SK-N-SH (cell line): ENCODE results near the gene RAB1B. TPM values are rescaled to one million over a fixed set of nuclear protein-coding genes. Genes with fewer than 3 reads are reported as not detected.

Experiments used
- CTCF ChIA-PET: fragments of 300-600, 350-600 bp; formaldehyde crosslinking; extraction: SDS; loops from one replicate; lab custom pipeline; 2021; lab: Yijun Ruan, JAX
- POLR2A ChIA-PET: fragments of 350-600 bp; sonication (Branson Sonifier 250); formaldehyde crosslinking; extraction: SDS; loops from one replicate; lab custom pipeline; 2020; ENCODE audit warnings: antibody characterized with exemption, inconsistent platforms; lab: Yijun Ruan, JAX
- DNase-seq: peaks from one replicate; pipeline ENCODE4 v3.0.0; 2012
- H2AFZ ChIP-seq: fragments of 200-600 bp; sonication (generic); 2 replicates; pipeline ENCODE4 v1.8.1; 2016; ENCODE audit warnings: antibody characterized with exemption, mild to moderate bottlenecking, low read depth
- H3F3A ChIP-seq: fragments of 200-600 bp; sonication (generic); replicated peaks from 2 replicates; pipeline ENCODE3; 2016; ENCODE audit warnings: antibody characterized with exemption, mild to moderate bottlenecking; ENCODE audit not compliant: insufficient read depth
- H3K27ac ChIP-seq, 2 experiments: fragments of 200-500 bp in 1 of 2; fragments of 200-600 bp in 1 of 2; sonication (Bioruptor generic) in 1 of 2; sonication (generic), shearing (Covaris generic) in 1 of 2; 2 replicates each; pipeline versions ENCODE4 v1.5.1 to v1.6.1; 2014 to 2016; ENCODE audit warnings: low read depth in 2 of 2, inconsistent platforms in 1 of 2, low read length in 1 of 2, mild to moderate bottlenecking in 1 of 2, mixed read lengths in 1 of 2
- H3K27me3 ChIP-seq: fragments of 200-600 bp; sonication (generic), shearing (Covaris generic); 2 replicates; pipeline ENCODE4 v1.6.1; 2016; ENCODE audit warnings: mixed run types; ENCODE audit not compliant: insufficient read depth
- H3K36me3 ChIP-seq, 2 experiments: fragments of 200-500 bp in 1 of 2; fragments of 200-600 bp in 1 of 2; sonication (Bioruptor generic) in 1 of 2; sonication (generic) in 1 of 2; replicated peaks in 1 of 2; 2 replicates each; pipeline versions ENCODE3 to v1.5.1; 2014 to 2016; ENCODE audit warnings: low read length in 1 of 2, mild to moderate bottlenecking in 1 of 2; ENCODE audit not compliant: insufficient read depth in 2 of 2, control insufficient read depth in 1 of 2
- H3K4me1 ChIP-seq, 2 experiments: fragments of 200-500 bp in 1 of 2; fragments of 200-600 bp in 1 of 2; sonication (Bioruptor generic) in 1 of 2; sonication (generic), shearing (Covaris generic) in 1 of 2; 2 replicates each; pipeline versions ENCODE4 v1.5.1 to v1.6.1; 2014 to 2016; ENCODE audit warnings: low read depth in 1 of 2, low read length in 1 of 2, mixed run types in 1 of 2; ENCODE audit not compliant: insufficient read depth in 2 of 2, control insufficient read depth in 1 of 2
- H3K4me2 ChIP-seq: fragments of 200-600 bp; sonication (generic), shearing (Covaris generic); 2 replicates; pipeline ENCODE4 v1.6.1; 2017; ENCODE audit warnings: mixed run types
- H3K4me3 ChIP-seq, 2 experiments: fragments of 200-500 bp in 1 of 2; fragments of 200-600 bp in 1 of 2; sonication (Bioruptor generic) in 1 of 2; sonication (generic), shearing (Covaris generic) in 1 of 2; 2 replicates each; pipeline versions ENCODE4 v1.5.1 to v1.8.1; 2014 to 2016; ENCODE audit warnings: low read depth in 2 of 2, inconsistent platforms in 1 of 2, low read length in 1 of 2, mild to moderate bottlenecking in 1 of 2, mixed read lengths in 1 of 2, moderate library complexity in 1 of 2
- H3K79me2 ChIP-seq: fragments of 200-600 bp; sonication (generic); 2 replicates; pipeline ENCODE4 v1.8.1; 2017; ENCODE audit warnings: mild to moderate bottlenecking; ENCODE audit not compliant: insufficient read depth
- H3K9ac ChIP-seq: fragments of 200-600 bp; sonication (generic); 2 replicates; pipeline ENCODE4 v1.6.1; 2017; ENCODE audit warnings: mixed run types
- H3K9me2 ChIP-seq: fragments of 200-600 bp; sonication (generic); 2 replicates; pipeline ENCODE4 v1.6.1; 2017; ENCODE audit warnings: mixed run types
- H3K9me3 ChIP-seq: fragments of 200-600 bp; sonication (generic); 2 replicates; pipeline ENCODE4 v1.6.1; 2017; ENCODE audit warnings: mixed run types, mild to moderate bottlenecking, moderate library complexity
- H4K20me1 ChIP-seq: fragments of 200-600 bp; sonication (generic); 2 replicates; pipeline ENCODE4 v1.6.1; 2017; ENCODE audit warnings: mild to moderate bottlenecking, mixed run types; ENCODE audit not compliant: insufficient read depth
- CHD2 ChIP-seq: fragments of 150-350 bp; IDR thresholded peaks from 2 replicates; pipeline ENCODE4 v1.6.1; 2018; ENCODE audit warnings: low read length; ENCODE audit not compliant: partially characterized antibody
- CTCF ChIP-seq: fragments of 200-600 bp; sonication (generic); IDR thresholded peaks from 2 replicates; pipeline ENCODE4 v1.6.1; 2017; ENCODE audit warnings: antibody characterized with exemption, mild to moderate bottlenecking, moderate library complexity
- EP300 ChIP-seq, 2 experiments: IDR thresholded peaks; 2 replicates each; pipeline versions ENCODE4 v1.4.0 to v1.6.1; 2012; ENCODE audit warnings: borderline replicate concordance in 1 of 2, low read depth in 1 of 2, low read length in 1 of 2
- FOSL2 ChIP-seq: IDR thresholded peaks from 2 replicates; pipeline ENCODE4 v1.4.0; 2012; ENCODE audit warnings: low read depth, mild to moderate bottlenecking, moderate library complexity, borderline replicate concordance
- FOXJ3 ChIP-seq: sonication (generic); formaldehyde crosslinking; IDR thresholded peaks from 2 replicates; pipeline ENCODE4 v1.5.1; 2020; ENCODE audit warnings: mild to moderate bottlenecking, missing genetic modification reagents
- IRF3 ChIP-seq: fragments of 150-350 bp; IDR thresholded peaks from 2 replicates; pipeline ENCODE4 v1.6.1; 2016; ENCODE audit warnings: mild to moderate bottlenecking, low read depth, low read length
- JUND ChIP-seq: IDR thresholded peaks from 2 replicates; pipeline ENCODE4 v1.4.0; 2012
- NFIC ChIP-seq: IDR thresholded peaks from 2 replicates; pipeline ENCODE4 v1.4.0; 2012; ENCODE audit warnings: borderline replicate concordance
- PBX3 ChIP-seq: IDR thresholded peaks from 2 replicates; pipeline ENCODE4; 2012
- POLR2AphosphoS5 ChIP-seq: IDR thresholded peaks from 2 replicates; pipeline ENCODE4 v1.6.1; 2012; ENCODE audit warnings: low read depth, low read length
- REST ChIP-seq: IDR thresholded peaks from 2 replicates; pipeline ENCODE4 v1.6.1; 2012; ENCODE audit warnings: mild to moderate bottlenecking, low read depth, low read length, moderate library complexity
- RFX5 ChIP-seq: IDR thresholded peaks from 2 replicates; pipeline ENCODE4 v1.6.1; 2012; ENCODE audit warnings: mild to moderate bottlenecking, improper control_type of control experiment, low read length
- RXRA ChIP-seq: IDR thresholded peaks from 2 replicates; pipeline ENCODE4 v1.4.0; 2012; ENCODE audit warnings: low read depth, mild to moderate bottlenecking, borderline replicate concordance
- SMC3 ChIP-seq: IDR thresholded peaks from 2 replicates; pipeline ENCODE4 v1.6.1; 2012; ENCODE audit warnings: low read depth, low read length, improper control_type of control experiment
- TCF12 ChIP-seq: IDR thresholded peaks from 2 replicates; pipeline ENCODE4 v1.4.0; 2012
- TEAD4 ChIP-seq: IDR thresholded peaks from 2 replicates; pipeline ENCODE4 v1.4.0; 2012; ENCODE audit warnings: mild to moderate bottlenecking, borderline replicate concordance; ENCODE audit not compliant: insufficient read depth
- USF1 ChIP-seq: IDR thresholded peaks from 2 replicates; pipeline ENCODE4 v1.4.0; 2012; ENCODE audit warnings: low read depth, borderline replicate concordance
- YY1 ChIP-seq: IDR thresholded peaks from 2 replicates; pipeline ENCODE4 v1.4.0; 2012; ENCODE audit warnings: low read depth, mild to moderate bottlenecking
- WGBS: methylation state at CpG from one replicate; pipeline ENCODE4 v1.1.6; 2017; ENCODE audit warnings: low lambda C conversion rate; 5-methylcytosine and 5-hydroxymethylcytosine counted together
- polyA plus RNA-seq, 3 experiments: library from polyadenylated mRNA; depleted of rRNA; stranded (reverse); fragments of >200 nt; gene quantifications; 2 replicates each; pipeline ENCODE4 v1.2.3, GENCODE V29; 2012

Gene RAB1B
- polyA plus RNA-seq, 1 of the 3 experiments (the other 2 are of a cell fraction): 208 TPM

- peaks cover 34 to 39% of the 10 kb centered on the region in 2 experiments for H3K4me1 ChIP-seq
- TF ChIP-seq EP300 (IDR thresholded peaks at IDR 0.05; ENCODE audit: borderline replicate concordance in 1 of 2, low read depth in 1 of 2, low read length in 1 of 2) (no peak), CHD2 (no peak), TCF12 (no peak), FOSL2 (no peak), RXRA (no peak), RFX5 (no peak)
- H3K27me3 ChIP-seq: no peaks in the 10 kb centered on the region
- H2AFZ ChIP-seq: no peak overlapping the region
- no peak for DNase-seq
- no peaks in the 10 kb centered on the region for H3K36me3 ChIP-seq
- ChIA-PET POLR2A (interaction anchor here (1.7 kb wide), 1 partner anchor 10 kb away, joined by 4 read pairs; no protein-coding TSS in a partner anchor), CTCF (interaction anchor here (2.0 kb wide), 1 partner anchor 10 kb away, joined by 26 read pairs; no protein-coding TSS in a partner anchor)
- H3K9me2 ChIP-seq: no peaks in the 10 kb centered on the region
- H3K4me3 ChIP-seq: no peak overlapping the region
- no peaks in the 10 kb centered on the region for H3K9me3 ChIP-seq
- H4K20me1 ChIP-seq: no peaks in the 10 kb centered on the region
- H3K27ac ChIP-seq: no peak overlapping the region
- no peak overlapping the region for H3K9ac ChIP-seq
- no peaks in the 10 kb centered on the region for H3F3A ChIP-seq
- 91% methylated on average over 10 of the region's 11 CpGs for WGBS
- H3K79me2 ChIP-seq: no peaks in the 10 kb centered on the region
- no peak overlapping the region for H3K4me2 ChIP-seq
Measured at GRCh38 chr11:66322732-66323427, 54.4 kb downstream of the RAB1B start.

GRCh38 chr11:66323684-66324083 lies 55.2 kb downstream of the RAB1B start:
- H3K9ac ChIP-seq: no peak overlapping the region
- no peak overlapping the region for H3K4me2 ChIP-seq
- TF ChIP-seq REST (no peak), FOSL2 (no peak), CHD2 (no peak), YY1 (no peak), POLR2AphosphoS5 (no peak), IRF3 (no peak), FOXJ3 (CRISPR knock-in tag) (no peak), JUND (no peak), USF1 (no peak), SMC3 (no peak), PBX3 (no peak), TEAD4 (no peak), NFIC (no peak), CTCF (no peak)
- H3F3A ChIP-seq: peaks cover 3% of the 10 kb centered on the region
- CTCF ChIA-PET: interaction anchor here (2.3 kb wide), 1 partner anchor 12 kb away, joined by 17 read pairs; no protein-coding TSS in a partner anchor
- WGBS: 100% methylated on average over 1 of the region's 1 CpG
- H3K4me1 ChIP-seq: peaks cover 32 to 39% of the 10 kb centered on the region in 2 experiments; a peak in 3 of 4 replicates
- no peaks in the 10 kb centered on the region for H3K79me2 ChIP-seq
- no peak overlapping the region for H3K4me3 ChIP-seq
- H3K36me3 ChIP-seq: no peaks in the 10 kb centered on the region
- no peak overlapping the region for H3K27ac ChIP-seq
- POLR2A ChIA-PET: no interaction called here
- H3K9me2 ChIP-seq: no peaks in the 10 kb centered on the region
- DNase-seq: no peak
- H2AFZ ChIP-seq: no peak overlapping the region
- no peaks in the 10 kb centered on the region for H4K20me1 ChIP-seq
- no peaks in the 10 kb centered on the region for H3K27me3 ChIP-seq
- H3K9me3 ChIP-seq: no peaks in the 10 kb centered on the region
